Measurements from ENCODE around the gene RPS6KA2.

DNA sequence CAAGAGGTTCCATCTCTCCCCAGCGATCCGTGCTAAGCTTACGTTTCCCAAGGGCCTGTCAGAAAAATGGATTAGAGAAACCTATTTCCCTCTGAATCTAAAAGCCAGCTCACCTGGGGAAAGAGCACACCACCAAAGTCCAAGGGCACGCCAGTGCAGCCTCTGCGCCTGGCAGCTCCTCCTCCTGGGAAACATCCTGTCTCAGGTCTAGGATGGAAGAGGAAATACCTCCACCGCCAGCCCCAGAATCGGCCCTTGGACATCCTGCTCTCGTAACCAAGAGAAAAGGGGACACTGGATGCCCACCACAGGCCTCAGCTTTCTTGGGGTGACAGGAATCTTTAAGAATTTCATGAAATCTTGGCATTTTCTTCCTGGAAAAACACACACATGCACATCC, 59.2 kb downstream of the RPS6KA2 start:
- TF ChIP-seq, protein P1, sequence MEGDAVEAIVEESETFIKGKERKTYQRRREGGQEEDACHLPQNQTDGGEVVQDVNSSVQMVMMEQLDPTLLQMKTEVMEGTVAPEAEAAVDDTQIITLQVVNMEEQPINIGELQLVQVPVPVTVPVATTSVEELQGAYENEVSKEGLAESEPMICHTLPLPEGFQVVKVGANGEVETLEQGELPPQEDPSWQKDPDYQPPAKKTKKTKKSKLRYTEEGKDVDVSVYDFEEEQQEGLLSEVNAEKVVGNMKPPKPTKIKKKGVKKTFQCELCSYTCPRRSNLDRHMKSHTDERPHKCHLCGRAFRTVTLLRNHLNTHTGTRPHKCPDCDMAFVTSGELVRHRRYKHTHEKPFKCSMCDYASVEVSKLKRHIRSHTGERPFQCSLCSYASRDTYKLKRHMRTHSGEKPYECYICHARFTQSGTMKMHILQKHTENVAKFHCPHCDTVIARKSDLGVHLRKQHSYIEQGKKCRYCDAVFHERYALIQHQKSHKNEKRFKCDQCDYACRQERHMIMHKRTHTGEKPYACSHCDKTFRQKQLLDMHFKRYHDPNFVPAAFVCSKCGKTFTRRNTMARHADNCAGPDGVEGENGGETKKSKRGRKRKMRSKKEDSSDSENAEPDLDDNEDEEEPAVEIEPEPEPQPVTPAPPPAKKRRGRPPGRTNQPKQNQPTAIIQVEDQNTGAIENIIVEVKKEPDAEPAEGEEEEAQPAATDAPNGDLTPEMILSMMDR (IDR thresholded peaks at IDR 0.05): no peak
- no peak for TF ChIP-seq POLR2A (IDR thresholded peaks at IDR 0.05)

Measured in Peyer's patch (tissue), 4 donors.